K562 (cell line): ENCODE data around the gene OR51G2. TPM values are rescaled to one million over a fixed set of nuclear protein-coding genes. Genes with fewer than 3 reads are reported as not detected.

ENCODE experiments used
- ATAC-seq: fragments of 200-7000 bp; cut with Tn5 transposase; 3 replicates; pipeline ENCODE4 v1.9.1; 2020; ENCODE audit warnings: moderate library complexity
- BruUV-seq: library from RNA; stranded (reverse); fragments of 400-500 nt; replicated peaks from 2 replicates; lab custom pipeline; 2021; lab: Mats Ljungman, UMichigan
- CTCF ChIA-PET: fragments of 300-600 bp; formaldehyde crosslinking; extraction: SDS; loops from one replicate; lab custom pipeline; 2021; ENCODE audit warnings: low intra/inter-chr PET ratio; lab: Yijun Ruan, JAX
- POLR2A ChIA-PET: fragments of 300-600, 350-650 bp; sonication (Branson Sonifier 250); formaldehyde crosslinking; extraction: SDS; loops from one replicate; lab custom pipeline; 2021; ENCODE audit warnings: antibody characterized with exemption, inconsistent platforms; lab: Yijun Ruan, JAX
- DNase-seq, 4 experiments: peaks; one replicate each; pipeline versions ENCODE4 v3.0.0 to v3.0.0-alpha.2; 2011 to 2018; ENCODE audit warnings: low spot score in 3 of 4, mixed read lengths in 3 of 4; ENCODE audit errors: extremely low read depth in 1 of 4
- FAIRE-seq: peaks from 2 replicates; lab custom pipeline; 2011; peaks lifted over from hg19 to GRCh38; lab: Jason Lieb, UNC
- H2AFZ ChIP-seq: 2 replicates; pipeline ENCODE4 v1.6.0; 2011; ENCODE audit warnings: low read depth, low read length, control low read depth, inconsistent platforms
- H3K27ac ChIP-seq: fragments of 200-600 bp; 3 replicates; pipeline ENCODE4 v1.8.0; 2011; ENCODE audit warnings: low read depth, mild to moderate bottlenecking, control low read depth, inconsistent platforms, low read length, moderate library complexity, mixed read lengths; ENCODE audit errors: extremely low read depth
- H3K27me3 ChIP-seq, 2 experiments: fragments of 300-600 bp in 1 of 2; 2 replicates in 1 of 2; 3 replicates in 1 of 2; pipeline versions ENCODE4 v1.6.0 to v1.8.0; 2011; ENCODE audit warnings: inconsistent platforms in 2 of 2, low read length in 2 of 2, mild to moderate bottlenecking in 1 of 2, mixed read lengths in 1 of 2, moderate library complexity in 1 of 2; ENCODE audit not compliant: control insufficient read depth in 2 of 2, insufficient read depth in 2 of 2
- H3K36me3 ChIP-seq: fragments of 300-600 bp; 3 replicates; pipeline ENCODE4 v1.8.0; 2011; ENCODE audit warnings: mild to moderate bottlenecking, low read length, inconsistent platforms; ENCODE audit not compliant: control insufficient read depth, insufficient read depth
- H3K4me1 ChIP-seq, 2 experiments: fragments of 200-600 bp in 1 of 2; replicated peaks in 1 of 2; 2 replicates in 1 of 2; 3 replicates in 1 of 2; pipeline versions ENCODE4 v1.5.1 to v1.8.0; 2011; ENCODE audit warnings: inconsistent platforms in 2 of 2, low read length in 2 of 2, mild to moderate bottlenecking in 1 of 2, mixed read lengths in 1 of 2, moderate library complexity in 1 of 2; ENCODE audit not compliant: control insufficient read depth in 2 of 2, insufficient read depth in 2 of 2
- H3K4me2 ChIP-seq: 2 replicates; pipeline ENCODE4 v1.6.1; 2011; ENCODE audit warnings: low read length, control low read depth, inconsistent platforms, mixed read lengths; ENCODE audit not compliant: insufficient read depth
- H3K4me3 ChIP-seq: fragments of 200-600 bp; sonication (generic), shearing (Covaris generic); 2 replicates; pipeline ENCODE4 v1.5.1; 2016; ENCODE audit warnings: control low read depth, inconsistent platforms
- H3K79me2 ChIP-seq: fragments of 200-600 bp; 3 replicates; pipeline ENCODE4 v1.8.0; 2011; ENCODE audit warnings: low read length, inconsistent platforms; ENCODE audit not compliant: control insufficient read depth, insufficient read depth
- H3K9ac ChIP-seq, 2 experiments: 2 replicates each; pipeline versions ENCODE4 v1.6.0 to v1.6.1; 2011; ENCODE audit warnings: low read depth in 2 of 2, low read length in 2 of 2, control low read depth in 1 of 2, inconsistent platforms in 1 of 2, mild to moderate bottlenecking in 1 of 2, mixed read lengths in 1 of 2; ENCODE audit not compliant: insufficient read depth in 1 of 2
- H3K9me1 ChIP-seq: one replicate; pipeline ENCODE4 v1.6.0; 2011; ENCODE audit warnings: inconsistent platforms, mild to moderate bottlenecking, low read length, moderate library complexity; ENCODE audit not compliant: control insufficient read depth, insufficient read depth
- H3K9me3 ChIP-seq: replicated peaks from 2 replicates; pipeline ENCODE4 v1.5.1; 2011; ENCODE audit warnings: low read depth, low read length, inconsistent platforms; ENCODE audit not compliant: control insufficient read depth, insufficient read depth
- H4K20me1 ChIP-seq: replicated peaks from 2 replicates; pipeline ENCODE4 v1.6.1; 2011; ENCODE audit warnings: low read length, inconsistent platforms, mixed read lengths; ENCODE audit not compliant: control insufficient read depth, insufficient read depth
- ELF1 ChIP-seq: fragments of 200-800 bp; sonication (Bioruptor generic); IDR thresholded peaks from 2 replicates; pipeline ENCODE4 v1.6.1; 2016; ENCODE audit warnings: missing genetic modification characterization, missing compliant biosample characterization
- EZH2 ChIP-seq: IDR thresholded peaks from 2 replicates; pipeline ENCODE4 v1.6.1; 2012; ENCODE audit warnings: low read depth, mild to moderate bottlenecking, inconsistent platforms, low read length, borderline replicate concordance
- FOXP1 ChIP-seq: sonication (generic); formaldehyde crosslinking; IDR thresholded peaks from 2 replicates; pipeline ENCODE4 v1.8.0; 2022; ENCODE audit warnings: mild to moderate bottlenecking, missing genetic modification reagents
- HCFC1 ChIP-seq: IDR thresholded peaks from 2 replicates; pipeline ENCODE4 v1.6.1; 2012; ENCODE audit warnings: low read depth, low read length, improper control_type of control experiment
- LARP7 ChIP-seq: fragments of 450-650 bp; IDR thresholded peaks from 2 replicates; pipeline ENCODE4 v1.6.1; 2016
- MTA2 ChIP-seq: fragments of 450-650 bp; IDR thresholded peaks from 2 replicates; pipeline ENCODE4 v1.6.1; 2016; ENCODE audit warnings: low read depth
- POLR2G ChIP-seq: fragments of 200-400 bp; formaldehyde crosslinking; IDR thresholded peaks from 2 replicates; pipeline ENCODE4 v1.6.1; 2017; ENCODE audit warnings: low read depth, mild to moderate bottlenecking, antibody characterized with exemption, low read length, moderate library complexity
- ZBTB7A ChIP-seq: IDR thresholded peaks from 2 replicates; pipeline ENCODE4 v1.6.1; 2011; ENCODE audit warnings: low read depth, mild to moderate bottlenecking, low read length, moderate library complexity, borderline replicate concordance; ENCODE audit not compliant: control insufficient read depth
- ZKSCAN3 ChIP-seq: fragments of 250-450 bp; sonication (Bioruptor Pico); IDR thresholded peaks from 2 replicates; pipeline ENCODE4 v1.4.0; 2020
- ZNF133 ChIP-seq: fragments of 250-450 bp; sonication (Bioruptor Pico); IDR thresholded peaks from 2 replicates; pipeline ENCODE4 v1.4.0; 2020; ENCODE audit warnings: mild to moderate bottlenecking
- ZSCAN32 ChIP-seq: fragments of 450-650 bp; formaldehyde crosslinking; IDR thresholded peaks from 2 replicates; pipeline ENCODE4 v1.4.0; 2020; ENCODE audit warnings: mild to moderate bottlenecking, moderate library complexity
- WGBS: fragments of 100-300 bp; shearing (Covaris generic); methylation state at CpG from one replicate; pipeline ENCODE4 v1.1.6; 2016; ENCODE audit warnings: low coverage, mixed read lengths; ENCODE audit not compliant: insufficient coverage; ENCODE audit errors: missing lambda C conversion rate; 5-methylcytosine and 5-hydroxymethylcytosine counted together
- in situ Hi-C: fragments of 300-500 bp; cut with MboI; formaldehyde crosslinking; loops from 4 replicates; pipeline ENCODE4 v1.15.0; 2018; ENCODE audit warnings: inconsistent platforms, mixed read lengths
- intact Hi-C: fragments of 100-400 bp; cut with micrococcal nuclease; formaldehyde crosslinking; loops from 2 replicates; pipeline ENCODE4 v1.14.2; 2022
- polyA plus RNA-seq, 8 experiments: library from polyadenylated mRNA; depleted of rRNA in 4 of 8; stranded (reverse) in 5 of 8; unstranded in 3 of 8; fragments of >200 nt; fragmentation: Nextera tagmentation in 2 of 8; fragmentation: Illumina TruSeq in 1 of 8; extraction: Ambion mirVana in 2 of 8; extraction: Trizol in 1 of 8; gene quantifications; 2 replicates each; pipeline versions ENCODE4 v1.2.1 to v1.2.3, GENCODE V29; 2011 to 2014; ENCODE audit warnings: inconsistent platforms in 1 of 8, missing spikeins in 1 of 8
- total RNA-seq, 7 experiments: library from RNA; depleted of rRNA in 6 of 7; stranded (reverse); fragments of >200 nt in 6 of 7; fragmentation: Illumina TruSeq in 2 of 7; extraction: Trizol in 2 of 7; gene quantifications; 2 replicates each; pipeline versions ENCODE4 v1.2.1 to v1.2.3, GENCODE V29; 2011 to 2021; ENCODE audit warnings: low replicate concordance in 1 of 7
- TF ChIP-seq, protein P1 (sequence below): sonication (generic); IDR thresholded peaks from 2 replicates; pipeline ENCODE4 v1.6.1; 2016
- TF ChIP-seq, protein P2 (sequence below): sonication (generic); formaldehyde crosslinking; IDR thresholded peaks from 2 replicates; pipeline ENCODE4 v1.8.0; 2022; ENCODE audit warnings: mild to moderate bottlenecking, low read depth, missing genetic modification reagents
- TF ChIP-seq, protein P3 (sequence below), 2 experiments: fragments of 450-650 bp in 1 of 2; sonication (generic) in 1 of 2; formaldehyde crosslinking in 1 of 2; IDR thresholded peaks in 1 of 2; conservative IDR thresholded peaks in 1 of 2; 2 replicates each; pipeline versions ENCODE4 v1.6.1 to v1.8.1; 2016 to 2023; ENCODE audit warnings: mild to moderate bottlenecking in 2 of 2, moderate library complexity in 2 of 2, inconsistent platforms in 1 of 2, missing genetic modification reagents in 1 of 2
- TF ChIP-seq, protein P4 (sequence below): fragments of 450-650 bp; IDR thresholded peaks from 2 replicates; pipeline ENCODE4 v1.6.1; 2014; ENCODE audit warnings: low read depth, mild to moderate bottlenecking, moderate library complexity, borderline replicate concordance
- TF ChIP-seq, protein P5 (sequence below): fragments of 250-450 bp; sonication (Bioruptor Pico); IDR thresholded peaks from 2 replicates; pipeline ENCODE4 v1.4.0; 2020; ENCODE audit warnings: mild to moderate bottlenecking
- TF ChIP-seq, protein P6 (sequence below): sonication (generic); formaldehyde crosslinking; IDR thresholded peaks from 2 replicates; pipeline ENCODE4 v1.9.0; 2022; ENCODE audit warnings: mild to moderate bottlenecking, missing genetic modification reagents

Gene OR51G2
- total and polyA plus RNA-seq, 9 of the 15 experiments (the other 6 are each of a cell fraction or from before 2014, with no cell fraction given): not detected

DNA sequence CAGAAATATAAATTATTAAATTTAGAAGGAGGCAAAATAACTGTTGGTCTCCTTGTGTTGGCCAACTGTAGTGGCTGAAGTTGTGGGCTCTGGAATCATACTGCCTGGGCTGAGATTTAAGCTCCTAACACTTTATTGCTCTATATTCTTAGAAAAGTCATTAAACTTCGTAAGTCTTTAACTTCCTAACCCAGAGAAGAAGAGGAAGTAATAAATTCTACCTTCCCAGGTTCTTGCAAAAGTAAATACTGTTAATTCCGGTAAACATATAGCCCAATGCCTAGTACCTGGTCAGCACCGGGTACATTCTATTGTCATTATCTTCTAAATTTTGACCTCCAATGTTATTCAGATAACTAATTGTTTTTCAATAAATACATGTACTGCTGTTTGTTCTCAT is 33.0 kb downstream of the OR51G2 start:
- H3K4me1 ChIP-seq: peaks cover 4 to 21% of the 10 kb centered on the region in 2 experiments; a peak in 4 of 5 replicates
- H3K4me2 ChIP-seq: no peak overlapping the region
- H3K27me3 ChIP-seq: no peaks in the 10 kb centered on the region
- ChIA-PET CTCF (no interaction called here), POLR2A (no interaction called here)
- H3K9me3 ChIP-seq: no peaks in the 10 kb centered on the region
- in situ Hi-C loops (no loop called here), intact Hi-C loops (no loop called here)
- H4K20me1 ChIP-seq: no peaks in the 10 kb centered on the region
- 25% methylated on average over 3 of the region's 3 CpGs for WGBS
- ATAC-seq: no peak
- DNase-seq: no peak
- H3K9ac ChIP-seq: no peak overlapping the region
- BruUV-seq: no TSS peak
- H3K4me3 ChIP-seq: no peak overlapping the region
- H2AFZ ChIP-seq: no peak overlapping the region
- no peaks in the 10 kb centered on the region for H3K79me2 ChIP-seq
- no peak for FAIRE-seq
- H3K9me1 ChIP-seq: no peaks in the 10 kb centered on the region
- H3K27ac ChIP-seq: no peak overlapping the region
- H3K36me3 ChIP-seq: no peaks in the 10 kb centered on the region
- no peak for TF ChIP-seq ZBTB7A
- TF ChIP-seq POLR2G: no peak
- TF ChIP-seq, protein P1, sequence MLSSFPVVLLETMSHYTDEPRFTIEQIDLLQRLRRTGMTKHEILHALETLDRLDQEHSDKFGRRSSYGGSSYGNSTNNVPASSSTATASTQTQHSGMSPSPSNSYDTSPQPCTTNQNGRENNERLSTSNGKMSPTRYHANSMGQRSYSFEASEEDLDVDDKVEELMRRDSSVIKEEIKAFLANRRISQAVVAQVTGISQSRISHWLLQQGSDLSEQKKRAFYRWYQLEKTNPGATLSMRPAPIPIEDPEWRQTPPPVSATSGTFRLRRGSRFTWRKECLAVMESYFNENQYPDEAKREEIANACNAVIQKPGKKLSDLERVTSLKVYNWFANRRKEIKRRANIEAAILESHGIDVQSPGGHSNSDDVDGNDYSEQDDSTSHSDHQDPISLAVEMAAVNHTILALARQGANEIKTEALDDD: no peak
- TF ChIP-seq, protein P2, sequence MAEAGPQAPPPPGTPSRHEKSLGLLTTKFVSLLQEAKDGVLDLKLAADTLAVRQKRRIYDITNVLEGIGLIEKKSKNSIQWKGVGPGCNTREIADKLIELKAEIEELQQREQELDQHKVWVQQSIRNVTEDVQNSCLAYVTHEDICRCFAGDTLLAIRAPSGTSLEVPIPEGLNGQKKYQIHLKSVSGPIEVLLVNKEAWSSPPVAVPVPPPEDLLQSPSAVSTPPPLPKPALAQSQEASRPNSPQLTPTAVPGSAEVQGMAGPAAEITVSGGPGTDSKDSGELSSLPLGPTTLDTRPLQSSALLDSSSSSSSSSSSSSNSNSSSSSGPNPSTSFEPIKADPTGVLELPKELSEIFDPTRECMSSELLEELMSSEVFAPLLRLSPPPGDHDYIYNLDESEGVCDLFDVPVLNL (CRISPR knock-in tag): no peak
- TF ChIP-seq ELF1 (tag): no peak
- no peak for TF ChIP-seq LARP7
- no peak for TF ChIP-seq HCFC1
- TF ChIP-seq FOXP1 (CRISPR knock-in tag): no peak
- TF ChIP-seq, protein P3, sequence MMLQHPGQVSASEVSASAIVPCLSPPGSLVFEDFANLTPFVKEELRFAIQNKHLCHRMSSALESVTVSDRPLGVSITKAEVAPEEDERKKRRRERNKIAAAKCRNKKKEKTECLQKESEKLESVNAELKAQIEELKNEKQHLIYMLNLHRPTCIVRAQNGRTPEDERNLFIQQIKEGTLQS (IDR thresholded peaks at IDR 0.05): no peak
- TF ChIP-seq, protein P3 (CRISPR knock-in tag; conservative IDR thresholded peaks at IDR 0.05): no peak
- TF ChIP-seq ZNF133 (CRISPR knock-in tag): no peak
- no peak for TF ChIP-seq MTA2
- no peak for TF ChIP-seq ZSCAN32 (CRISPR knock-in tag)
- TF ChIP-seq ZKSCAN3: no peak
- TF ChIP-seq EZH2: no peak
- TF ChIP-seq, protein P4, sequence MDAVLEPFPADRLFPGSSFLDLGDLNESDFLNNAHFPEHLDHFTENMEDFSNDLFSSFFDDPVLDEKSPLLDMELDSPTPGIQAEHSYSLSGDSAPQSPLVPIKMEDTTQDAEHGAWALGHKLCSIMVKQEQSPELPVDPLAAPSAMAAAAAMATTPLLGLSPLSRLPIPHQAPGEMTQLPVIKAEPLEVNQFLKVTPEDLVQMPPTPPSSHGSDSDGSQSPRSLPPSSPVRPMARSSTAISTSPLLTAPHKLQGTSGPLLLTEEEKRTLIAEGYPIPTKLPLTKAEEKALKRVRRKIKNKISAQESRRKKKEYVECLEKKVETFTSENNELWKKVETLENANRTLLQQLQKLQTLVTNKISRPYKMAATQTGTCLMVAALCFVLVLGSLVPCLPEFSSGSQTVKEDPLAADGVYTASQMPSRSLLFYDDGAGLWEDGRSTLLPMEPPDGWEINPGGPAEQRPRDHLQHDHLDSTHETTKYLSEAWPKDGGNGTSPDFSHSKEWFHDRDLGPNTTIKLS: no peak
- TF ChIP-seq, protein P5, sequence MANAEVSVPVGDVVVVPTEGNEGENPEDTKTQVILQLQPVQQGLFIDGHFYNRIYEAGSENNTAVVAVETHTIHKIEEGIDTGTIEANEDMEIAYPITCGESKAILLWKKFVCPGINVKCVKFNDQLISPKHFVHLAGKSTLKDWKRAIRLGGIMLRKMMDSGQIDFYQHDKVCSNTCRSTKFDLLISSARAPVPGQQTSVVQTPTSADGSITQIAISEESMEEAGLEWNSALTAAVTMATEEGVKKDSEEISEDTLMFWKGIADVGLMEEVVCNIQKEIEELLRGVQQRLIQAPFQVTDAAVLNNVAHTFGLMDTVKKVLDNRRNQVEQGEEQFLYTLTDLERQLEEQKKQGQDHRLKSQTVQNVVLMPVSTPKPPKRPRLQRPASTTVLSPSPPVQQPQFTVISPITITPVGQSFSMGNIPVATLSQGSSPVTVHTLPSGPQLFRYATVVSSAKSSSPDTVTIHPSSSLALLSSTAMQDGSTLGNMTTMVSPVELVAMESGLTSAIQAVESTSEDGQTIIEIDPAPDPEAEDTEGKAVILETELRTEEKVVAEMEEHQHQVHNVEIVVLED: no peak
- TF ChIP-seq, protein P6, sequence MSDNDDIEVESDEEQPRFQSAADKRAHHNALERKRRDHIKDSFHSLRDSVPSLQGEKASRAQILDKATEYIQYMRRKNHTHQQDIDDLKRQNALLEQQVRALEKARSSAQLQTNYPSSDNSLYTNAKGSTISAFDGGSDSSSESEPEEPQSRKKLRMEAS (CRISPR knock-in tag): no peak
